Endothelial cell of umbilical vein (primary cell): ENCODE results near the gene TMEM169. TPM values are rescaled to one million over a fixed set of nuclear protein-coding genes. Genes with fewer than 3 reads are reported as not detected.

Experiments
- BruUV-seq: library from RNA; stranded (reverse); fragments of 400-500 nt; replicated peaks from 2 replicates; lab custom pipeline; 2021; lab: Mats Ljungman, UMichigan
- CTCF ChIA-PET: fragments of 300-600, 350-600 bp; sonication (Branson Sonifier 250); formaldehyde crosslinking; loops from one replicate; lab custom pipeline; 2021; ENCODE audit warnings: antibody characterized with exemption, inconsistent platforms; lab: Charles Lee
- POLR2A ChIA-PET: fragments of 300-600, 350-600 bp; sonication (Branson Sonifier 250); formaldehyde crosslinking; loops from one replicate; lab custom pipeline; 2021; ENCODE audit warnings: antibody characterized with exemption, inconsistent platforms; lab: Charles Lee
- DNase-seq: peaks from one replicate; pipeline ENCODE4 v3.0.0-alpha.2; 2011; ENCODE audit warnings: low read depth, low spot score
- FAIRE-seq: peaks from 2 replicates; lab custom pipeline; 2011; peaks lifted over from hg19 to GRCh38; lab: Jason Lieb, UNC
- H2AFZ ChIP-seq: 2 replicates; pipeline ENCODE4 v1.6.0; 2012; ENCODE audit warnings: low read depth, low read length, control low read depth, inconsistent platforms
- H3K27ac ChIP-seq: 2 replicates; pipeline ENCODE4 v1.5.1; 2011; ENCODE audit warnings: low read depth, mild to moderate bottlenecking, control low read depth, low read length, moderate library complexity; ENCODE audit not compliant: insufficient read depth
- H3K27me3 ChIP-seq, 2 experiments: 2 replicates each; pipeline versions ENCODE4 v1.6.0 to v1.6.1; 2011; ENCODE audit warnings: low read length in 2 of 2, mixed read lengths in 1 of 2; ENCODE audit not compliant: control insufficient read depth in 2 of 2, insufficient read depth in 2 of 2
- H3K36me3 ChIP-seq, 2 experiments: 2 replicates in 1 of 2; 3 replicates in 1 of 2; pipeline ENCODE4 v1.5.1; 2011; ENCODE audit warnings: low read length in 2 of 2, mild to moderate bottlenecking in 1 of 2, moderate library complexity in 1 of 2; ENCODE audit not compliant: control insufficient read depth in 2 of 2, insufficient read depth in 2 of 2; ENCODE audit errors: extremely low read depth in 1 of 2
- H3K4me1 ChIP-seq: 3 replicates; pipeline ENCODE4 v1.5.1; 2011; ENCODE audit warnings: mild to moderate bottlenecking, low read length; ENCODE audit not compliant: control insufficient read depth, insufficient read depth; ENCODE audit errors: extremely low read depth
- H3K4me2 ChIP-seq: 2 replicates; pipeline ENCODE4 v1.6.1; 2011; ENCODE audit warnings: low read length, control low read depth, mixed read lengths; ENCODE audit not compliant: insufficient read depth
- H3K4me3 ChIP-seq, 3 experiments: fragments of 200-600 bp in 1 of 3; sonication (generic), shearing (Covaris generic) in 1 of 3; replicated peaks in 1 of 3; 2 replicates each; pipeline ENCODE4 v1.5.1; 2011 to 2016; ENCODE audit warnings: control low read depth in 3 of 3, low read length in 3 of 3, mild to moderate bottlenecking in 2 of 3, inconsistent platforms in 1 of 3, low read depth in 1 of 3, moderate library complexity in 1 of 3; ENCODE audit not compliant: insufficient read depth in 1 of 3
- H3K79me2 ChIP-seq: 2 replicates; pipeline ENCODE4 v1.6.0; 2012; ENCODE audit warnings: low read length, inconsistent platforms; ENCODE audit not compliant: control insufficient read depth, insufficient read depth
- H3K9ac ChIP-seq: replicated peaks from 2 replicates; pipeline ENCODE3; 2011; ENCODE audit warnings: low read length, control low read depth; ENCODE audit not compliant: insufficient read depth; ENCODE audit errors: extremely low read depth
- H3K9me1 ChIP-seq: replicated peaks from 3 replicates; pipeline ENCODE4 v1.6.0; 2011; ENCODE audit warnings: mild to moderate bottlenecking, low read length; ENCODE audit not compliant: control insufficient read depth, insufficient read depth; ENCODE audit errors: extremely low read depth
- H3K9me3 ChIP-seq: replicated peaks from 2 replicates; pipeline ENCODE4 v1.5.1; 2012; ENCODE audit warnings: low read length, inconsistent platforms; ENCODE audit not compliant: control insufficient read depth, insufficient read depth
- H4K20me1 ChIP-seq: replicated peaks from 2 replicates; pipeline ENCODE3; 2011; ENCODE audit warnings: mild to moderate bottlenecking, low read length; ENCODE audit not compliant: control insufficient read depth, insufficient read depth; ENCODE audit errors: extremely low read depth
- EZH2 ChIP-seq: IDR thresholded peaks from 2 replicates; pipeline ENCODE4 v1.6.1; 2012; ENCODE audit warnings: borderline replicate concordance, low read depth, mild to moderate bottlenecking, moderate library complexity, low read length, inconsistent platforms; ENCODE audit not compliant: severe bottlenecking
- FOS ChIP-seq: IDR thresholded peaks from 2 replicates; pipeline ENCODE4 v1.6.1; 2011; ENCODE audit warnings: mild to moderate bottlenecking, low read length, moderate library complexity, borderline replicate concordance; ENCODE audit not compliant: insufficient read depth
- GATA2 ChIP-seq: IDR thresholded peaks from 2 replicates; pipeline ENCODE4 v1.7.0; 2011; ENCODE audit warnings: low read depth, mild to moderate bottlenecking, moderate library complexity, mixed read lengths, low read length; ENCODE audit not compliant: insufficient read length, insufficient read depth
- JUN ChIP-seq: IDR thresholded peaks from 2 replicates; pipeline ENCODE4 v1.6.1; 2011; ENCODE audit warnings: borderline replicate concordance, low read depth; ENCODE audit not compliant: insufficient read length, insufficient read depth
- MYC ChIP-seq: IDR thresholded peaks from one replicate; pipeline ENCODE4 v1.6.1; 2011; ENCODE audit warnings: mild to moderate bottlenecking, low read depth, low read length
- POLR2A ChIP-seq: IDR thresholded peaks from 2 replicates; pipeline ENCODE4 v1.6.1; 2012; ENCODE audit warnings: low read depth, mild to moderate bottlenecking, control low read depth, low read length
- POLR2AphosphoS5 ChIP-seq: IDR thresholded peaks from 2 replicates; pipeline ENCODE4 v1.6.1; 2012; ENCODE audit warnings: low read depth, mild to moderate bottlenecking, control low read depth, low read length, moderate library complexity; ENCODE audit not compliant: insufficient read depth
- dilution Hi-C: fragments of 300-500 bp; cut with MboI; formaldehyde crosslinking; loops from one replicate; pipeline ENCODE4 v1.15.0; 2019; ENCODE audit warnings: low sequenced_read_pairs; ENCODE audit not compliant: extremely low pct_ligation_motif_present
- intact Hi-C: fragments of 100-400 bp; cut with micrococcal nuclease; formaldehyde crosslinking; loops from one replicate; pipeline ENCODE4 v1.10.0; 2022
- polyA plus RNA-seq, 4 experiments: library from polyadenylated mRNA; depleted of rRNA in 3 of 4; stranded (reverse) in 3 of 4; unstranded in 1 of 4; fragments of >200 nt; gene quantifications; 2 replicates each; pipeline versions ENCODE4 v1.2.1 to v1.2.3, GENCODE V29; 2011 to 2012; ENCODE audit warnings: missing spikeins in 1 of 4
- total RNA-seq: library from RNA; stranded (reverse); gene quantifications from 2 replicates; pipeline ENCODE4 v1.2.3, GENCODE V29; 2021
- TF ChIP-seq, protein P1 (sequence below), 2 donors: IDR thresholded peaks; 1 replicate in 1 of 2; 2 replicates in 1 of 2; pipeline ENCODE4 v1.5.1; 2011; ENCODE audit warnings: low read length in 2 of 2, mild to moderate bottlenecking in 2 of 2, moderate library complexity in 2 of 2, control low read depth in 1 of 2, inconsistent platforms in 1 of 2, low read depth in 1 of 2; ENCODE audit not compliant: insufficient read depth in 1 of 2; ENCODE audit errors: extremely low read depth in 1 of 2
- TF ChIP-seq, protein P2 (sequence below): IDR thresholded peaks from 2 replicates; pipeline ENCODE4 v1.6.1; 2011; ENCODE audit not compliant: insufficient read depth, insufficient read length

Gene TMEM169
- total and polyA plus RNA-seq, 2 donors (not counting 3 experiments of a cell fraction or from before 2014, with no cell fraction given), result 0.20 TPM; not detected in 1

DNA sequence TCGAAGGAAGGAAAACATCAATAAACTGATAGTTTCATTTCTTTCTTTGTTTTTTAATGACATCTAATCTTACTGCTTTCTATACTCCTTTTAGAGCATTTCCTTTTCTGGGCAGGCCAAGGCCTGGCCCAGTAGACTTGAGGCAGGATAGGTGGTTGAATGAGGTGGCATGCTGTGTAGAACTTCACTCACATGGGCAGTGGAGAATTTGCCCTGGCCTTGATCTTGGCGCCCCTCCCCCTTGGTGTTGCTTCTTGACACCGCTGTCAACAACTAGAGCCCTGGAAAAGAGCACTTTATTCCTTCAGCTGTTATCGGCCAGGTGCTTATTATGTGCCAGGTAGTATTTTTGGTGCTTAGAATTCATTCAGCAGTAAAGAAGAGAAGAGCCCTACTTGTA lies 64.9 kb downstream of the TMEM169 start:
- Histone ChIP-seq H3K9ac (no peak overlapping the region), H3K4me3 (no peak overlapping the region), H4K20me1 (peaks cover 2% of the 10 kb centered on the region), H3K4me2 (no peak overlapping the region), H3K27ac (no peak overlapping the region), H3K27me3 (no peaks in the 10 kb centered on the region), H3K9me3 (no peaks in the 10 kb centered on the region), H2AFZ (no peak overlapping the region), H3K36me3 (peaks cover 29 to 51% of the 10 kb centered on the region in 2 experiments), H3K9me1 (no peaks in the 10 kb centered on the region), H3K79me2 (peaks cover 40% of the 10 kb centered on the region), H3K4me1 (peaks cover 27% of the 10 kb centered on the region)
- no peak for DNase-seq
- no peak for FAIRE-seq
- TF ChIP-seq, protein P1, sequence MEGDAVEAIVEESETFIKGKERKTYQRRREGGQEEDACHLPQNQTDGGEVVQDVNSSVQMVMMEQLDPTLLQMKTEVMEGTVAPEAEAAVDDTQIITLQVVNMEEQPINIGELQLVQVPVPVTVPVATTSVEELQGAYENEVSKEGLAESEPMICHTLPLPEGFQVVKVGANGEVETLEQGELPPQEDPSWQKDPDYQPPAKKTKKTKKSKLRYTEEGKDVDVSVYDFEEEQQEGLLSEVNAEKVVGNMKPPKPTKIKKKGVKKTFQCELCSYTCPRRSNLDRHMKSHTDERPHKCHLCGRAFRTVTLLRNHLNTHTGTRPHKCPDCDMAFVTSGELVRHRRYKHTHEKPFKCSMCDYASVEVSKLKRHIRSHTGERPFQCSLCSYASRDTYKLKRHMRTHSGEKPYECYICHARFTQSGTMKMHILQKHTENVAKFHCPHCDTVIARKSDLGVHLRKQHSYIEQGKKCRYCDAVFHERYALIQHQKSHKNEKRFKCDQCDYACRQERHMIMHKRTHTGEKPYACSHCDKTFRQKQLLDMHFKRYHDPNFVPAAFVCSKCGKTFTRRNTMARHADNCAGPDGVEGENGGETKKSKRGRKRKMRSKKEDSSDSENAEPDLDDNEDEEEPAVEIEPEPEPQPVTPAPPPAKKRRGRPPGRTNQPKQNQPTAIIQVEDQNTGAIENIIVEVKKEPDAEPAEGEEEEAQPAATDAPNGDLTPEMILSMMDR (IDR thresholded peaks at IDR 0.05; ENCODE audit: extremely low read depth in 1 of 2, insufficient read depth in 1 of 2, low read depth in 1 of 2, low read length in 2 of 2), result no peak
- no peak for TF ChIP-seq POLR2A
- TF ChIP-seq GATA2, result no peak
- TF ChIP-seq JUN, result no peak
- TF ChIP-seq MYC, result no peak
- TF ChIP-seq, protein P2, sequence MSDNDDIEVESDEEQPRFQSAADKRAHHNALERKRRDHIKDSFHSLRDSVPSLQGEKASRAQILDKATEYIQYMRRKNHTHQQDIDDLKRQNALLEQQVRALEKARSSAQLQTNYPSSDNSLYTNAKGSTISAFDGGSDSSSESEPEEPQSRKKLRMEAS, result no peak
- no peak for TF ChIP-seq EZH2
- TF ChIP-seq POLR2AphosphoS5, result no peak
- no peak for TF ChIP-seq FOS
- intact Hi-C loops, result loop anchor here (5.0 to 10.0 kb wide), 2 partner anchors 266 to 348 kb away; partner anchors contain the start of genes RPL37A and SMARCAL1
- POLR2A ChIA-PET, result no interaction called here
- dilution Hi-C loops, result no loop called here
- CTCF ChIA-PET, result interaction anchor here (0.9 to 1.3 kb wide), 2 partner anchors 11 to 257 kb away, joined by 3 to 4 read pairs; no protein-coding TSS in a partner anchor
- BruUV-seq, result no TSS peak
